OCI-LY1 (cell line): ENCODE data around the gene CEP162.

Source experiments
- H2AFZ ChIP-seq: fragments of 200-600 bp; sonication (generic), shearing (Covaris generic); 2 replicates; pipeline ENCODE4 v1.6.0; 2014; ENCODE audit warnings: antibody characterized with exemption, mild to moderate bottlenecking, low read length
- H3F3A ChIP-seq: fragments of 200-600 bp; sonication (generic), shearing (Covaris generic); 2 replicates; pipeline ENCODE4 v1.6.0; 2014; ENCODE audit warnings: mild to moderate bottlenecking, antibody characterized with exemption, low read length, moderate library complexity; ENCODE audit not compliant: insufficient read depth
- H3K27ac ChIP-seq: fragments of 200-600 bp; sonication (generic); 2 replicates; pipeline ENCODE4 v1.5.1; 2014; ENCODE audit warnings: low read length, mixed run types, mild to moderate bottlenecking, low read depth; ENCODE audit not compliant: poor library complexity, severe bottlenecking
- H3K27me3 ChIP-seq: fragments of 200-600 bp; sonication (generic); 2 replicates; pipeline ENCODE4 v1.6.0; 2014; ENCODE audit warnings: antibody characterized with exemption, mild to moderate bottlenecking, low read length, moderate library complexity; ENCODE audit not compliant: insufficient read depth
- H3K36me3 ChIP-seq: fragments of 200-600 bp; sonication (generic); 2 replicates; pipeline ENCODE4 v1.6.1; 2014; ENCODE audit warnings: mild to moderate bottlenecking, antibody characterized with exemption, low read length, moderate library complexity, mixed read lengths; ENCODE audit not compliant: insufficient read depth
- H3K4me1 ChIP-seq: fragments of 200-600 bp; sonication (generic); 2 replicates; pipeline ENCODE4 v1.5.1; 2014; ENCODE audit warnings: mild to moderate bottlenecking, low read length, moderate library complexity; ENCODE audit not compliant: insufficient read depth, severe bottlenecking
- H3K4me2 ChIP-seq: fragments of 200-600 bp; sonication (generic), shearing (Covaris generic); 2 replicates; pipeline ENCODE4 v1.6.1; 2014; ENCODE audit warnings: low read length
- H3K4me3 ChIP-seq: fragments of 200-600 bp; sonication (generic); 2 replicates; pipeline ENCODE4 v1.5.1; 2014; ENCODE audit warnings: low read length, low read depth, mild to moderate bottlenecking, mixed read lengths; ENCODE audit not compliant: poor library complexity, severe bottlenecking
- H3K79me2 ChIP-seq: fragments of 200-600 bp; shearing (Covaris generic); 2 replicates; pipeline ENCODE4 v1.6.1; 2016; ENCODE audit warnings: mixed run types, low read length, mixed read lengths; ENCODE audit not compliant: insufficient read depth
- H3K9ac ChIP-seq: fragments of 200-600 bp; sonication (generic), shearing (Covaris generic); 2 replicates; pipeline ENCODE4 v1.6.1; 2014; ENCODE audit warnings: mild to moderate bottlenecking, low read length, mixed read lengths
- H3K9me2 ChIP-seq: fragments of 200-600 bp; sonication (generic), shearing (Covaris generic); 2 replicates; pipeline ENCODE4 v1.6.1; 2014; ENCODE audit warnings: low read depth, mild to moderate bottlenecking, low read length, mixed read lengths
- H3K9me3 ChIP-seq: fragments of 200-600 bp; shearing (Covaris generic); 2 replicates; pipeline ENCODE4 v1.6.1; 2014; ENCODE audit warnings: low read length, mixed read lengths
- H4K20me1 ChIP-seq: fragments of 200-600 bp; sonication (generic), shearing (Covaris generic); 2 replicates; pipeline ENCODE4 v1.6.0; 2016; ENCODE audit warnings: mild to moderate bottlenecking, low read length; ENCODE audit not compliant: insufficient read depth
- CTCF ChIP-seq: fragments of 200-600 bp; sonication (generic), shearing (Covaris generic); IDR thresholded peaks from 2 replicates; pipeline ENCODE4 v1.5.1; 2017; ENCODE audit warnings: mild to moderate bottlenecking, antibody characterized with exemption, low read length, moderate library complexity, mixed read lengths
- EZH2 ChIP-seq: fragments of 200-600 bp; sonication (generic), shearing (Covaris generic); IDR thresholded peaks from 2 replicates; pipeline ENCODE4 v1.8.0; 2017; ENCODE audit warnings: borderline replicate concordance, mixed run types, mild to moderate bottlenecking, antibody characterized with exemption, low read length, moderate library complexity, mixed read lengths

The CEP162 gene

DNA sequence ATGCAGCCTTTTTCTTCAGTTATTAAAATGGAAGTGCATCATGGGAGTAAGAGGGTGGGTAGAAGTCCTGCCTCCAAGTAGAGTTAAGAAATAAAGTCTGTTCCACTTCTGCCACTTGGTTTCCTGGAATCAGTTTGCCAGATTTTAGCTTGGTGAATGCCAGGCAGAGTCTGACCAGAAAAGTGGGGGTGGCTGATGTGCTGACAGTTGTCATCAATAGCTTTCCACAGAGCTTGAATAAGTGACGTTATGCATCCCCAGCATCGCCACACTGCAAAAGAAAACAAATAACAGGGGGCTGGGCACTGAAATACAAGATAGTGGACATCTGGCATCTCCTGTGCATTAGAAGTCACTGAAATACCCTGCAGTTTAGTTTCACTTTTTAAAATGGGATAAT, 30.8 kb upstream of the CEP162 start:
- Histone ChIP-seq H3K4me2 (no peak overlapping the region), H3F3A (no peaks in the 10 kb centered on the region), H4K20me1 (no peaks in the 10 kb centered on the region), H3K79me2 (no peaks in the 10 kb centered on the region), H3K9me2 (no peaks in the 10 kb centered on the region), H3K9me3 (no peaks in the 10 kb centered on the region), H3K27ac (no peak overlapping the region), H3K36me3 (no peaks in the 10 kb centered on the region), H2AFZ (no peak overlapping the region), H3K9ac (no peak overlapping the region), H3K4me1 (no peaks in the 10 kb centered on the region), H3K27me3 (no peaks in the 10 kb centered on the region), H3K4me3 (no peak overlapping the region)
- no peak for TF ChIP-seq CTCF
- no peak for TF ChIP-seq EZH2

DNA sequence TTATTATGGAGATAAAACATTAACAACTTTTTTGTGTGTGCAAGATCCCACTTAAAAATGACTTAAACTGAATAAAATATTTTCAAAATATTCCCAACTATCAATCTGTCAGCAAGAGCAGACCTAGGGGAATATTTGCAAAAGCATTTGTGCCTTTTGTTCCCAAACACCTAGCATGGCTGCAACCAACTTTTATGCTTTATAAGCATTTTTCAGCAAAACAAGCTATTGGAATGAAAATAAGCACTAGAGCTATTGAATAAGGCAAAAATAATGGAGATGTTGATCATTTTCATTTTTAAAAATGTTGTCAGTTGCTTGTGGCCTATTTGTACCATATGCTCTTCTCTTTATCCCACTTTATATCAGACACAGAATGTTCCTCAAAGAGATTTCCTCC, 28.2 kb upstream of the CEP162 start:
- Histone ChIP-seq H3F3A (no peaks in the 10 kb centered on the region), H3K9me2 (no peaks in the 10 kb centered on the region), H3K4me2 (no peak overlapping the region), H3K27me3 (no peaks in the 10 kb centered on the region), H3K27ac (no peak overlapping the region), H3K4me3 (no peak overlapping the region), H3K9ac (no peak overlapping the region), H3K9me3 (no peaks in the 10 kb centered on the region), H3K4me1 (no peaks in the 10 kb centered on the region), H4K20me1 (no peaks in the 10 kb centered on the region), H2AFZ (no peak overlapping the region), H3K36me3 (no peaks in the 10 kb centered on the region), H3K79me2 (no peaks in the 10 kb centered on the region)
- TF ChIP-seq EZH2 (no peak), CTCF (no peak)

DNA sequence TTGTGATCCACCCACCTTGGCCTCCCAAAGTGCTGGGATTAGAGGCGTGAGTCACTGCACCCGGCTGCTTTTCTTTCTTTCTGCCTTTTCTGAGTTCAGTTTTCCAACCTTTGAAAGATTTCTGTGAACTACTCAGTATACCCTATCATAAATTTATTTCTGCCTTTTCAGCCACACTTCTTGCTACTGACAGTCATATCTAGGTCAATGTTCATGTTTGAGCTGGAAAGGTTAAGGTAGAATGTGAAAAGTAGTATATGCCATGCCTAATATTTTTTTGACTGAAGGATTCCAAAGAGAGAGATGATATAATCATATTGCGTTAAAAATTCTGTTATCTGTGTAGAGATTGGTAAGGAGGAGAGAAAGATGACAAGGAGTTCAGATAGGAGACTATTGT, 25.9 kb upstream of the CEP162 start:
- Histone ChIP-seq H4K20me1 (no peaks in the 10 kb centered on the region), H3F3A (no peaks in the 10 kb centered on the region), H3K36me3 (no peaks in the 10 kb centered on the region), H3K4me3 (no peak overlapping the region), H3K9ac (no peak overlapping the region), H3K27ac (no peak overlapping the region), H3K9me2 (no peaks in the 10 kb centered on the region), H3K4me2 (no peak overlapping the region), H3K9me3 (no peaks in the 10 kb centered on the region), H3K4me1 (no peaks in the 10 kb centered on the region), H2AFZ (no peak overlapping the region), H3K27me3 (no peaks in the 10 kb centered on the region), H3K79me2 (no peaks in the 10 kb centered on the region)
- no peak for TF ChIP-seq EZH2
- TF ChIP-seq CTCF, result no peak
